ENCODE measurements around the gene TMA7B.
"Not testable (repeated sequence)": the region's sequence is repeated elsewhere in the genome, so short reads cannot be mapped to it uniquely, and the experiment has no call there.

The TMA7B gene

DNA sequence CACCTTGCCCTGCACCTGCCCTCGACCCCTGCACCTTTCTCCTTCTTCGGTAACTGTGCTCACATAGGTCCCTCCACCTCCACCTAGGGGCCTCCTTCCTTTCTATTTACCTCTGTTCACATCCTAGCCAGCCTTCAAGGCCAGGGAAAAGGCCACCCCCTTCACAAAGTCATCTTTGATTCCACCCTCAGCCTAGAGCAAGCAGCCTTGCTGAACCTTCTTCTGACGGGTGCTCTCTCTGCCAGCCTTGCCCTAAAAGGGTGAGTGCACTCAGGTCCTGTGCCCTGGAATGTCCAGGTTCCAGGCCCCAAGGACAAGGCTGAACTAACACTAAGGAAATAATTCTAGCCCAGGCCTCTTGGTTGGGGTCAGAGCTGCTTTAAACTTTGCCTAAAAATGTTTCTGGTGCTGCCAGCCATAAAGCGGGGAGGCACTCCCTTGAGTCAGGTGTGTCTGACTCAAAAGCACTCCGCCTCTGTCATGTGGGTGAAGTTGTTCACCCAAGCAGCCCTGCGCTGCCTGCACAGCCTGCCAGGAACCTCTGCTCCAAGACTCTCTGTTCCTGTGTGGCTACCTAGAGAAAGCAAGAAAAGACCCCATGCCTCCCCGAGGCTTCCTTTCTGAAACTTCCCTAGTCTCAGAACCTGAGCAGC is 25.3 kb downstream of the TMA7B start:
- no peak for DNase-seq

DNA sequence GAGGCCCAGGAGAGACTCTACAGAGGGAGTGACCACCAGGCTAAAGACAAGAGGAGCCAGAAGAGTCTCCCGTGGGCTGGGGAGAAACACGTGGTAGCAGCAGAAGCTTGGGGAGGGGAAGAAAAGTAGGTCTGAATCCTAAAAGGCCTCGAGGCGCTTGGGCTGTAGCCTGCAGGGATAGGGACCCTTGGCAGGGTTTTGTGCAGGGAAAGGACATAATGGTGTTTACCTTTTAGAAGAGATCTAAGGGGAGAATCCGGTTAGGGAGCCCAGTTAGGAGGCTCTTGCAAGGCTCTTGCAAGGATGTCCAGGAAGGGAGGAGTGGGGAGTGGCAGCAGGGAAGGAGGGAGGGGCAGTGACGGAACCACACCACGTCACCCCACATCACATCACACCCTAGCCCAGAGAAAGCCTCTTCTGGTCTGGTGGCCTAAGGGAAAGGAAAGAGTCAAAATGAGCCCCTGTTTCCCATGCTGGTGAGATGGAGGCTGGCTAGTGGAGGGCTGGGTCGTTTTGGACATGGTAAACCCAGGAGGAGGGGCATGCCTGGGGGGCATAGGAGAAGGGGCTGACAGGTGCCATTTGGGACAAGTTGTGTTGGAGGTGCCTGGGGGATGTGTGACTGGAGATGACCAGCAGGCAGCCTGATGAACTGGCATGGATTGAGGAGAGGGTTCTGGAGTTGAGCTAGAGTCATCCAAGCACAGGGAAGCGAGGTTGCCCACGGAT is 28.4 kb downstream of the TMA7B start:
- no peak for DNase-seq

DNA sequence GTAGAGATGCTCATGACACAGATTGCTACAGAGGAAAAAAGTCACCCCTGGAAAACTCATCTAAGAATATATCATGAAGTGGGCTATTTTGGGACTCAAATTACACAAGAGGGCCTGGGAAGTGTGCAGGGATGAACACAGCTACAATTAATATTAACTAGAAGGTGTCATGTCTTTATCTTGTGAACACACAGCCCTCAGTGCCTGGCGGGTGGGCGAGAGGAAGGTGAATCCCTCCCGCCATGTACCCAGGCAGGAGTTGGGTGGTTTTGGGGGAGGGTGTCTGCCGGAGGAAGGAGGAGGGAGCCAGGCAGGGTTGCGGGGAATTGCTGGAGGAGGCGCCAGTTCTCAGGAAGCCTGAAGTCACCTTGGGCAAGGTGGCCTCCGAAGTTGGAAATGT is 29.4 kb downstream of the TMA7B start:
- no peak for DNase-seq

DNA sequence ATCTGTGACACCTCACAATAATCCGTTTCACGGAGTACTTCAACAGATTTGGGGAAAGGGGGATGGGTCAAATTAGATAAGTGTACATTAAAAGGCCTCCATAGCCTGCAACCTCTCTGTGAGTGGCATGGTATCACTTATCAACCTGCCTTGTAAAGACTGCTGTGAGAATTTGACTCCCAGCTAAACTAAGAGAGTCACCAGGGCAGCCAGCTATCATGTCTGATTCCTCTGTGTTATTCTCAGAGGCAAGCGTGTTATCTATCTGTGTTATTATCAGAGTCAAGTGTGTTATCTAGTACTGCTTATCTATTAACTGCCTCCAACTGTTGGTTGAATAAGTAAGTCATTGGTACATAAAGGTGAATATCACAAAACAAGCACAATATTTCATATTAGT is 30.5 kb downstream of the TMA7B start:
- no peak for DNase-seq

DNA sequence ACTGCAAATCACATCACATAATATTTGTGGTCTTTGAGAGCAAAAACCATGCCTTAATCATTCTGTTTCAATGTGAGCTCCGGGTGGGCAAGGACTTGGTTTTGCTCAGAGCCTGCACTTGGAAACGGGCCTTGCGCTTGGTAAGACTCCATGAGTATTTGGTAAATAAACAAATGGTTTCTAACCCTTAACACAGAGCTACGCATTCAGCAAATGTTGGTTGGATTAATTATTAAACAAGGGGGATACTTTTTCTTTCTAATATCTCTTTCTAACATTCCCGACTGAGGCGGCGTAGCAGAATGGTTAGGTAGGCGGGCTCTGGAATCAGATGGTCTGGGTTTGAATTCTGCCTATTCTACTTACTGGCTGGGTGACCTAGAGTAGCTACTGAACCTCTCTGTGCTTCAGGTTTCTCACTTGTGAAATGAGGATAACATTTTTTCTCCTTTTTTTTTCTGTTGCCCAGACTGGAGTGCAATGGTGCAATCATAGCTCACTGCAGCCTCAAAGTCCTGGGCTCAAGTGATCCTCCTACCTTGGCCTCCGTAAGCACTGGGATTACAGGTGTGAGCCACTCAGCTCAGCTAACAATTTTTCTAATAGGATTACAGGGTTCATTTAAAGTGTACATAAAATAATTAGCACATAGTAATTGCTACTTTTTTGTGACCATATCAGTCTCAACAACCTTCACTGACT is 31.1 kb downstream of the TMA7B start:
- no peak for DNase-seq

DNA sequence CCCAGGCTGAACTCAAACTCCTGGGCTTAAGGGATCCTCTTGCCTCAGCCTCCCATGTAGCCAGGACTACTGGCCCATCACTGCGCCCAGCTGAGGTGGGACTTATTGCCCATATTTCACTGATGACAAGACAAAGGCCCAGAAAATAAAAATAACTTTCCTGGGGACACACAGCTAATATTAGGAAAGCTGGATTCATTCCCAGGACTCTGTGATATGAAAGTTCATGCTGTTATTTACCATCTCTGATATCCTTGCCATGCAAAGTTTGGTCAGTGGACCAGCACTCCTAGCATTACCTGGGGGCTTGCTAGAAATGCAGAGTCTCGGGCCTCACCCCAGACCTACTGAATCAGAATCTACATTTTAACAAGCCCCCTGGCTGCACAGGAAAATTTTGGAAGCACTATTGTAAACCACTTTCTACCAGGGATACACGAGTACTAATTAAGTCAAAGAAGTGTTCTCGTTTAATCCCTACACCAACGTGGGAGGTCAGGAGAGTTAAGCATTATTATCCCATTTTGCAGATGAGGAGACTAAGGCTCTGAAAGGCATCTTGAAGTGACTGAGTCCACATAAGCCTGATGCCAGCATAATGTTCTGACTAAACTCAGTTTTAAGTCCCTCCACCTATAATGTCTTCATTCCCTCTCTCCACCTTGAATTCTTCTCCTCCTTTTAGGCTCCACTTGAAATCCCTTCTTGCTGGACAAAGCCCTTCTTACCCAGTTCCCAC is 32.1 kb downstream of the TMA7B start:
- no peak for DNase-seq

DNA sequence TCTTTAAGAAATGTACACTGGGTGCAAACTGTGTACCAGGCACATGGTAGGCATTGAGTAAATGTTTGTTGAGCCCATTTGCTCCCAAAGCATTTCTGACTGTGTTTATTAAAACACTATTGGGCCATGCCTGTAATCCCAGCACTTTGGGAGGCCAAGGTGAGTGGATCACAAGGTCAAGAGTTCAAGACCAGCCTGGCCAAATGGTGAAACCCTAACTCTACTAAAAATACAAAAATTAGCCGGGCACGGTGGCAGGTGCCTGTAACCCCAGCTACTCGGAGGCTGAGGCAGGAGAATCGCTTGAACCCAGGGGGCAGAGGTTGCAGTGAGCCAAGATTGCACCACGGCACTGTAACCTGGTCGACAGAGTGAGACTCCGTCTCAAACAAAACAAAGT is 32.7 kb downstream of the TMA7B start:
- DNase-seq, result not testable (repeated sequence)

DNA sequence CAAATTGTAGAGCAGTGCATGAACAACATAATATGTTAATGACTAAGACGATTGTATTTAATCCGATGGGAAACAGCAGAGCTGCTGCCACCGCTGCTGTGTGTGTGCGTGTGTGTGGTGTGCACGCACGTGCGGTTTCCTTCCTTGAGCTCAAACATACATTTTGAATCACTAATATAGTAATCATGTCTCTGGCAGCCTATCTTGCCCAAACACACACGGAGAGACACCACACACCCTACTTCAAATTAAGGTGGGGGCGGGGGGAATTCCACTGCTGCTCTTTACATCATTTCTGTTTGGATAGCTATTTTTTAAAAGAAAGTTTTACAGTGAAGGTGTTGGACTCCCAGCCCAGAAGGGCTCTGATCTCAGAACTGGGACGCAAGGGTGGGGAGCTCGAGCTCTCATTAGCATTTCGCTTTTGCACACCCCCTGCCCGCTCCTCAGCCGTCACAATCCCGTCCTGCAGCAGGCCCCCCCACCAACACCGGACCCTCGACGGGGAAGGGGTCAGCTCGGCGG is 33.9 kb downstream of the TMA7B start:
- DNase-seq, result no peak

DNA sequence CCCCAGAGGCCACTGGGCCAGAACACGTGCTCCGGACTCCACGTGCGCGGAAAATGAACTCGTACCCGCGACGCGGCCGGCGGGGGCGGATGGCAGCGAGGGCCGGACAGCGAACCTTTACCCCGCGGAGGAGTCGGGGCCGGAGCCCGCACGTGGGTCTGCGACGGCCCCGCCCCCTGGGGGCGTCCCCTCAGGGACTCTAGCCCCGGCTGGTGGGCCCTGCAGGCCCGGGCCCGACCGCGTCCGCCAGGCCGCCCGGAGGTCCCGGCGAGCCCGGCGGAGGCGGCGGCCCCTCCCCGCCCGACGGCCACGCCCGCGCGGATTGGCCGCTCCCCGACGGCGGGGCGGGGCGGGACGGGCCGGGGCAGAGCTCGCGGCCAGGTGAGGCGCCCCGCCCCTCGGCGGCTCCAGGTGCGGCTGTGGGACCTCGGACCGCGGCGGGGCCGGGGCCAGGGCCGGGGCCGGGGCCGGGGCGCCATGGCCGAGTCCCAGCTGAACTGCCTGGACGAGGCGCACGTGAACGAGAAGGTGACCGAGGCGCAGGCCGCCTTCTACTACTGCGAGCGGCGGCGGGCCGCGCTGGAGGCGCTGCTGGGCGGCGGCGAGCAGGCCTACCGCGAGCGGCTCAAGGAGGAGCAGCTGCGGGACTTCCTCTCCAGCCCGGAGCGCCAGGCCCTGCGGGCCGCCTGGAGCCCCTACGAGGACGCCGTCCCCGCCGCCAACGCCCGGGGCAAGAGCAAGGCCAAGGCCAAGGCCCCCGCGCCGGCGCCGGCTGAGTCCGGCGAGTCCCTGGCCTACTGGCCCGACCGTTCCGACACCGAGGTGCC is 34.6 kb downstream of the TMA7B start, which contains the start of gene FAM83F:
TSS of gene FAM83F (plus strand) at position 389 of the 827 bp plus-strand sequence. CDS start at position 478, 89 bp downstream.
- DNase-seq, result no peak

DNA sequence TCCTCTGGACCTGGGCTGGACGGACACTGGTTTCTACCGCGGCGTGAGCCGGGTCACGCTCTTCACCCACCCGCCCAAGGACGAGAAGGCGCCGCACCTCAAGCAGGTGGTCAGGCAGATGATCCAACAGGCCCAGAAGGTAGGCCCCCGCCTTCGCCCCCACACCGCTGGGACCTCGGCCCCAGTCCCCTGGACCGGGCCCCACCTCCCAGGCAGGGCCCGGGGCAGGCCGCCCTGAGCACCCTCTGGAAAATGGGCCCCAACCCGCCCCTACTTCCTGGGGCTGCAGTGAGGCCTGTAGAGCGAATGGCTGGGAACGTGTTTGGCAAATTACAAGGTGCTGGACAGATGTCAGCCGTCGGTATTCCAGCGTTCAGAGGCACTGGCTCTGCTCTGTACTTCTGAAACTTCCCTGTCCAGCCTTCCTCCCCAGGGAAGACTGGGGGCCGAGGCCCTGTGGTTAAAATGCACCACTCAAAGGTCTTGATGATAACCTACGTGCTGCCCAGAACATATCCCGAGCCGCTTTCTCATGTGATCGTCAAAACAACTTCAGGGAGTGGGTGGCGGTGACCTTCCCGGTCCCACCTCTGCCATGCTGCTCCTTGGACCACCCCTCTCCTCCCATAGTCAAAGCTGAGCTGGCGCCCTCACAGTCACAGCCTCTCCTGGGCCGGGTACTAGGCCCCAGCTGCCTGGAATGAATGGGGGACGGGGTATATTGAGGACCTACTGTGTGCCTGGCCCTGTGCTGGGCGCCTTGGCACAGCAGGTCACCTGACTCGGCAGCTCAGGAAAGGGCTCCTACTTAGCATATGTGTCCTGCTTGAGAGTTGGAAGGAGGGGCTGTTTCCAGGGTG is 35.4 kb downstream of the TMA7B start:
- no peak for DNase-seq

DNA sequence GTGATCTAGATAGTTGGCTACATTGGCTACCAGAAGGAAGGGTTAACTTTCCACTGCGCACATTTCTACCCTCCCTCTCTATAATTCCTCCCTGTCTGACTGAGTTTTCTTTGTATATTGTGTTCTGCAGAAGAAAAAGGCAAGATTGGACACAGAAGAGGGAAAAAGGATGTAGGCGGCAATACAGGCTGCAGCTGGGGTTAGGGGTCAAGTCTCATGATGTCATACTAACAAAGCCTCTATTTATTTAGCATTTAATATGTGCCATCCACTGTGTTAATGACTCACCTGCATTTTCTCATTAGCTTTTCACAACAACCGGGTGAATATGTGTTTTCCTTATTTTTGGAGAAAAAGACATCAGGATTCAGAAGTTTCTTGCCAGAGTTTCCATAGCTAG is 36.5 kb downstream of the TMA7B start:
- DNase-seq, result no peak

DNA sequence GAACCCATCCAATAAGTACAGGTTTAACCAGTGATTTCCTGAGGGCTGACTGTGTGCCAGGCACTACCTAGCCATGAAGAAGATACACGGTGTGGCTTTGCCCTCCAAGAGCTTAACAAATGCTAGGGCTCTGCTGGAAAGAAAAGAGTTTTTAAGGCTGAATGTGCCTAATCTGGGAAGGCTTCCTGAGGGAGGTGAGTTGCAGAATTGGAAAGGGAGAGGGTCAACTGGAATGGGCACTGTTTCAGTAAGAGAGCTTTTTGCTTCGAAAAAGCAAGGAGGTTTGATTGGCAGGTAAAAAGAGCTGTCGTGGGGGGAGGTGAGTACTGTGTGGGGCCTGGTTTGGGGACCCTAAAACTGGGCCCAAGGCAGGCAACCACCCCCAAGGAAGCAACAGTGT is 37.2 kb downstream of the TMA7B start:
- DNase-seq, result no peak

DNA sequence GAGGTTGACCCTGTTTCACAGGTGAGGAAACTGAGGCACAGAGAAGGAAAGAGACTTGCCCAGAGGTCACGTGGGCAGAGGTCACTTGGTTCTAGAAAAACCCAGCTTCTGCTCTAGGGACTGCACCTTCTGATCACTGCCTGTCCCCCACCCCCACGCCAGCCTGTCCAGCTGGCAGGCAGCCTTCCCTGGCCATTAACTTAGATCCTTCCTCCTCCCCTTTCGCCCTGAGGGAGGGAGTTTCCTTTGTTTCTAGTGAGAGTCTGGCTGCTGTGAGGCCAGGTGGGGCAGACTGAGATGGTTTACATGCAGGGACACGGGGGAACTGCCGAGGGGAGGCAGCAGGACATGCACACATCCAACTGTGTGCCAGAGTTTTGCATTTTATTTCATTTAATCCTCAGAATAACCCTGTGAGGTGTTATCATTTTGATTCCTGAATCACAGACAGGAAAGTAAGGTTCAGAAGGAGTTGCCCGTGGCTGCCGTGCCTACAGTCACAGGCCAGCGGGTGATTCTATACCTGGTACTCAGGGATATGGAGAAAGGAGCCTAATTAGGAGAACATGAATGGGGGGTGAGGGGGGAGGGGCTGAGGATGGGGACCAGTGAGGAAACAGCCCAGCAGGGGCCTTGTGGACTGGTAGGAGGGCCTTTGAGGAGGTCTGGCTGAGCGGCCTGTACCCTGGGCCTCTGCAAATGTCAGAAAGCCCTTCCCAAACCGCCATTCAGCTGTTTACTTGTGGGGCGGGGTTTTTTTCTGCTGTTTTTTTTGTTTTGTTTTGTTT is 37.9 kb downstream of the TMA7B start:
- DNase-seq, result peak; percentile 37

DNA sequence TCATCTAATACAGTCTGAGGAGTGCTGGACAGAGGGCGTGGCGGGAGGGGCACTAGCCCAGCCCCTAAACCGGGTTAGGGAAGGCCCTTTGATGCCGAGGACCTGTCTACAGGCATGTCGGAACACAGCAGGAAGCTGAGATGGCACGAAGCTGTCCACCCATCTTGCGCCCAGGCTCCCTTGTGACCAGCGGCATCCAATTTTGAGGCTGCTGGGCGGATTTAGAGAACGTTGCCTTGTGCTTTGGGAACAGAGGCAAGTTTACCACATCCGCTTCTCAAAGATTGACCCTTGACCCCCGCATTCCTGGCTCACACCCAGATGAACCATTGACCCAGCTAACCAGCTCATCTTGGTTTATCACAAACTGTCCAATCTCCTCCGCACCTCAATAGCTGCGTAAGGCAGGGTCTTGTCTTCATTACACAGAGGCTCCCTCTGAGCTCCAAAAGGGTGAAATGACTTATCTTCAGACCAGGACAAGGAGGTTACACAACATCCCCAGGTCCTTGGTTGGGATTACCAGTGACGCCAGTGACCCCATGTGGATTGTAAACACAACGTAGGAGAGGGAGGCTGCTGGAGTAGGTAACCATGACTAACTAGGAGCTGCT is 39.1 kb downstream of the TMA7B start:
- DNase-seq, result no peak

DNA sequence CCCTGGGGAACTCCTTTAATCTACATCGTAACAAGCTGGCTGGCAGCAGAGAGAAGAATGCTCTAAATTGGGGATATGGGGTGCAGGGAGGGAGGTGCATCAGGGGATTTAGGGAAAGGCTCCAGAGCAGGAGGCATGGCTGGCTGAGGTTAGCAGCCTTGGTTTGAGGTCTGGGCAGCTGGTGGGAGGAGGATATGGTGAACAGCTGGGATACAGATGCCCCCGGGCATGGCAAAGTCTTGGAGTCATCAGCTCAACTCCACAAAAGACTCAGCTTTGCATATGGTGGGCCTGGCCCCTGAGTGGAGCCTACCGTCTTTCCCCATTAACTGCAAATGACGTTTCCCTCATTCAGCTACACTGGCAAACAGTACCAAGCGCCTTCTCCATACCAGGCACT is 40.0 kb downstream of the TMA7B start:
- no peak for DNase-seq

DNA sequence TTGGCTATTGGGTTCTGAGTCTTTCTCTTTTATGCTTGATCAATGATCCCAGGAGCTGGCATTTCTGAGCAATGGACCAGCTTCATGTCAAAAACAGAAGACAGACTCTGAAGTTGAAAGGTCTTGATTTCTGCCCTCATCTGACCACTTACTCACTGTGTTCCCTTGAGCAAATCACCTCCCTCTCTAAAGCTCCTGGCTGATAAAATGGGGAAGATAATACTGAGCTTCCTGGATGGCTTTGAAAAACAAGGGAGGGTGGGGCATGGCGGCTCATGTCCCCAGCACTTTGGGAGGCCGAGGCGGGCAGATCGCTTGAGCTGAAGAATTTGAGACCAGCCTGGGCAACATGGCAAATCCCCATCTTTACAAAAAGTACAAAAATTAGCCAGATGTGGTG is 40.9 kb downstream of the TMA7B start:
- no peak for DNase-seq

DNA sequence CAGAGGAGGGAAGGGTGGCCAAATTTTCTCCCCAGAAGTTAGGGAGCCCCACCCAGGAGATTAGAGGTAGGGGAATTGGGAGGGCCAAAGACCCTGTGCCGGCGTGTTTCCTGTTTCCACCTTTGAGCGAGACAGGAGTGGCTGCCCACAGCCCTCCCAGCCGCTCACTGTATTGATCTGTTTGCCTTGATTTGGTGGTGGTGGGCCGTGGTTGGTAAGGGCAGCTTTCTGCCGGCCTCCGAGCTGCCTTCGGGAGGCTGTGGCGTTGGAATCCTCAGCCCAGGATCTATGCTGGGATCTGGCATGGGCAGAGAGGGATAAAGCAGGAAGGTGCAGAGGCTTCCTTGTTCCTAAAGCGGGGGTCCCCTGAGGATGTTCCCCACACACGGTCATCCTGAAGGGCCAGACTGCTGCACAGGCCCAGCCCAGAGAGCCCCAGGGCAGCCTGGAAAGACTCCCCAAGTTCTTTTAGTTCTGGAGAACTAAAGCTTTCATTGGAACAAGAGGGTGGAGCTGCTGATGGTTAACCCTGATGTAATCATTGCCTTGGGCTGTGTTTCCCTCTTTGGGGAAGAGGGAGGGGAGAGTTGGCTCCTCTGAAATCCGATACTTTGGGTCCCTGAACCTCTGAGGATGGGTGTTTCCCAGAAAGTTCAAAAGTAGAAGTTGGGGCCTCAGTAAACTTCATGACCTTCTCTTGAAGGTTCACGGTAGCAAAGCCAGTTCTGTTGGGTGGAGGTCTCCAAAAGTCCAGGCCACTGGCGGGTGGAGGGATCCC is 41.8 kb downstream of the TMA7B start:
- DNase-seq, result no peak

DNA sequence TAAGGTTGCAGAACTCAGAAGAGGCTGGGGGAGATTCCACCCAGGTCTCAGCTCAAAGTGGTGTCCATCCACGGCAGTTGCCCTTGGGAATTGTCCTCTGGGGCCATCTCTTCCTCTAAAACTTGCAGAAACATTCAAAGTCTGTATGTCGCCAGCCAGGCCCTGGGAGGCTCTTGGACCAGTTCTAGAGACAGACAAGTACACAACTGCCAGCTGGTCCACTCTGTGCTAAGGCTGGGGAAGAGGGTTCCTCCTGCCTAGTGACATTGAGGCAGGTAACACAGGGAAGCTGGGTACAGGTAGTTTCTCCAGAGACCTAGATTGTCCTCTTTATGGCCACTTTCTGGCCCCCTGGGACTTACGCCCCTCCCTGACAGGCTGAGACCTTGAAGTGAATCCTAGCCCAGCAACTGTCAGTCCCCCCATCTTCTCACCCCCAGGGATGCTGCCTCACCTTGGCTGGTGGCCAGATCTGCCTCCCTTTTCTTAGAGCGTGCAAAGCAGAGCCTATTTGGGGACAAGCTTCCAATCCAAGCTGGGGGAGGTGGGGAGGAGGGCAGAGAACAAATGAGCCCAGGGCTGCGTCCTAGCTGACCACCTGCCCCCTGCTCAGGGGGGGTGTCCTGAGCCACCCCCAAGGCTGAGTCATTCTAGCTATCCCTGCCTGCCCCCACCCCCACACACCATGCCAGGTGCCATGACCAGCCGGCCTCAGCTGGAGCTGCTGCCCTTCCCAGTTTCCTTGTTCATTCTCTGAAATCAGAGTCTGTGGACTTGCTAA is 42.9 kb downstream of the TMA7B start:
- DNase-seq, result no peak
